Measurements from ENCODE around the gene KRTAP5-1. TPM values are rescaled to one million over a fixed set of nuclear protein-coding genes. Genes with fewer than 3 reads are reported as not detected.

The KRTAP5-1 gene
- total RNA-seq, 1 experiment from 2014 or later = not detected

DNA sequence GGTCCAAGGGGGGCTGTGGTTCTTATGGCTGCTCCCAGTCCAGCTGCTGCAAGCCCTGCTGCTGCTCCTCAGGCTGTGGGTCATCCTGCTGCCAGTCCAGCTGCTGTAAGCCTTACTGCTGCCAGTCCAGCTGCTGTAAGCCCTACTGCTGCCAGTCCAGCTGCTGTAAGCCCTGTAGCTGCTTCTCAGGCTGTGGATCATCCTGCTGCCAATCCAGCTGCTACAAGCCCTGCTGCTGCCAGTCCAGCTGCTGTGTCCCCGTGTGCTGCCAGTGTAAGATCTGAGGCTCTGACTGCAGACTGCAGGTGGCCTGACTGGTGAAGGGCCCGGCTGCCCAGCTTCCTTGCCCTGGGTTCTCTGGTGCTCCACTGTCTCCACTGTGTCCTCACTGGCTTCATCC, 45.2 kb upstream of the KRTAP5-1 start:
- peaks cover 5% of the 10 kb centered on the region for H3K4me1 Mint-ChIP-seq (ENCODE audit: insufficient read depth, unreplicated experiment)
- no peaks in the 10 kb centered on the region for H3K9me3 Mint-ChIP-seq (ENCODE audit: unreplicated experiment)
- no peaks in the 10 kb centered on the region for H3K36me3 Mint-ChIP-seq (ENCODE audit: insufficient read depth, unreplicated experiment)
- ChIA-PET POLR2A (no interaction called here), CTCF (interaction anchor here (0.7 to 1.4 kb wide), 3 partner anchors 14 to 369 kb away, joined by 3 to 5 read pairs (median 4); no protein-coding TSS in a partner anchor)
- no TSS peak for BruUV-seq (replicated peaks)
- peaks cover 79% of the 10 kb centered on the region for H3K27me3 Mint-ChIP-seq (ENCODE audit: insufficient read depth, unreplicated experiment)
- H3K4me3 Mint-ChIP-seq (ENCODE audit: unreplicated experiment) = no peak overlapping the region
- intact Hi-C loops (cut with micrococcal nuclease) = no loop called here
- no peak for DNase-seq (ENCODE audit: unreplicated experiment)
- H3K27ac Mint-ChIP-seq (ENCODE audit: low read depth, unreplicated experiment) = no peak overlapping the region
- TF ChIP-seq CTCF (IDR thresholded peaks at IDR 0.05; ENCODE audit: unreplicated experiment) = no peak

DNA sequence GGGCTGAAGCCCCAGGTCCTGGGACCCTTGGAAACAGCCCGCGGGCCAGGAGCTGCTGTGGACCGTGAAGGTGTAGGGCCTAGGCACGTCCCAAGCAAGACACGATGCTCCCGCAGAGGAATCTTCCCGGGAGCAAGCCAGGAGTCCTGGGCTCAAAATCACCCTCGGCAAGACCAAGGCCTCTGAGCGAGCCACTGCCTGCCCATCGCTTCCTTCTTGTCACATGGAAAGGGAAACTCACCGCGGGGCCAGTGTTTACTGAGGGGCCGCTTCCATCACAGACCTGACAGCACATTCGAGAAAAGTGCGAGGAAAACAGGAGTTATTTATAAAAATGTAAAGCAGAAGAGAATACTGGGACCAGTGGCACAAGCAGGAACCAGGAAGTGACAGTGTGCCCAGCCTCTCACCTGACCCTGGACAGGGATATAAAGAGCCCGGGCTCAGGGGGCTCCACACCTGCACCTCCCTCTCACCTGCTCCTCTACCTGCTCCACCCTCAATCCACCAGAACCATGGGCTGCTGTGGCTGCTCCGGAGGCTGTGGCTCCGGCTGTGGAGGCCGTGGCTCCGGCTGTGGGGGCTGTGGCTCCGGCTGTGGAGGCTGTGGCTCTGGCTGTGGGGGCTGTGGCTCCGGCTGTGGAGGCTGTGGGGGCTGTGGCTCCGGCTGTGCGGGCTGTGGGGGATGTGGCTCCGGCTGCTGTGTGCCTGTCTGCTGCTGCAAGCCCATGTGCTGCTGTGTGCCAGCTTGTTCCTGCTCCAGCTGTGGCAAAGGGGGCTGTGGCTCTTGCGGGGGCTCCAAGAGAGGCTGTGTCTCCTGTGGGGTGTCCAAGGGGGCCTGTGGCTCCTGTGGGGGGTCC, 44.5 kb upstream of the KRTAP5-1 start, which contains the start of gene KRTAP5-5:
Gene KRTAP5-5 (plus strand): TSS at position 450 of the 860 bp plus-strand sequence. CDS start 66 bp downstream, at position 516.
- no peaks in the 10 kb centered on the region for H3K36me3 Mint-ChIP-seq (ENCODE audit: insufficient read depth, unreplicated experiment)
- CTCF ChIA-PET = interaction anchor here (0.6 to 1.7 kb wide), 12 partner anchors 10 to 795 kb away, joined by 3 to 7 read pairs (median 3); partner anchors contain the start of gene KRTAP5-2

GRCh38 chr11:1628506-1629325, 43.6 kb upstream of the KRTAP5-1 start:
- no peaks in the 10 kb centered on the region for H3K36me3 Mint-ChIP-seq (ENCODE audit: insufficient read depth, unreplicated experiment)
- CTCF ChIA-PET = interaction anchor here (0.5 to 1.7 kb wide), 15 partner anchors 9 to 796 kb away, joined by 3 to 7 read pairs (median 3); partner anchors contain the start of gene KRTAP5-2
- H3K4me3 Mint-ChIP-seq (ENCODE audit: unreplicated experiment) = no peak overlapping the region
- DNase-seq (ENCODE audit: unreplicated experiment) = peak; percentile 38
- H3K9me3 Mint-ChIP-seq (ENCODE audit: unreplicated experiment) = no peaks in the 10 kb centered on the region
- peaks cover 5% of the 10 kb centered on the region for H3K4me1 Mint-ChIP-seq (ENCODE audit: insufficient read depth, unreplicated experiment)
- POLR2A ChIA-PET = no interaction called here
- peaks cover 79% of the 10 kb centered on the region for H3K27me3 Mint-ChIP-seq (ENCODE audit: insufficient read depth, unreplicated experiment)
- intact Hi-C loops (cut with micrococcal nuclease) = no loop called here
- BruUV-seq (replicated peaks) = no TSS peak
- no peak overlapping the region for H3K27ac Mint-ChIP-seq (ENCODE audit: low read depth, unreplicated experiment)
- TF ChIP-seq CTCF (IDR thresholded peaks at IDR 0.05; ENCODE audit: unreplicated experiment) = peak; percentile 75

More for the DNA sequence above, 44.5 kb upstream of the KRTAP5-1 start, which contains the start of gene KRTAP5-5:
- no TSS peak for BruUV-seq (replicated peaks)
- no peak for DNase-seq (ENCODE audit: unreplicated experiment)
- no peaks in the 10 kb centered on the region for H3K9me3 Mint-ChIP-seq (ENCODE audit: unreplicated experiment)
- peaks cover 5% of the 10 kb centered on the region for H3K4me1 Mint-ChIP-seq (ENCODE audit: insufficient read depth, unreplicated experiment)
- intact Hi-C loops (cut with micrococcal nuclease) = no loop called here
- peaks cover 79% of the 10 kb centered on the region for H3K27me3 Mint-ChIP-seq (ENCODE audit: insufficient read depth, unreplicated experiment)
- no peak within 1 kb of the TSS for H3K27ac Mint-ChIP-seq (ENCODE audit: low read depth, unreplicated experiment)
- H3K4me3 Mint-ChIP-seq (ENCODE audit: unreplicated experiment) = no peak within 1 kb of the TSS
- no peak for TF ChIP-seq CTCF (IDR thresholded peaks at IDR 0.05; ENCODE audit: unreplicated experiment)
- POLR2A ChIA-PET = no interaction called here

- Mint-ChIP-seq H3K9me3 (ENCODE audit: unreplicated experiment) (no peaks in the 10 kb centered on the region), H3K4me3 (ENCODE audit: unreplicated experiment) (no peak overlapping the region), H3K27me3 (ENCODE audit: insufficient read depth, unreplicated experiment) (peaks cover 57% of the 10 kb centered on the region), H3K36me3 (ENCODE audit: insufficient read depth, unreplicated experiment) (no peaks in the 10 kb centered on the region), H3K27ac (ENCODE audit: low read depth, unreplicated experiment) (no peak overlapping the region), H3K4me1 (ENCODE audit: insufficient read depth, unreplicated experiment) (no peaks in the 10 kb centered on the region)
- intact Hi-C loops (cut with micrococcal nuclease) = no loop called here
- DNase-seq (ENCODE audit: unreplicated experiment) = no peak
- CTCF ChIA-PET = no interaction called here
- BruUV-seq (replicated peaks) = no TSS peak
- POLR2A ChIA-PET = no interaction called here
- TF ChIP-seq CTCF (IDR thresholded peaks at IDR 0.05; ENCODE audit: unreplicated experiment) = no peak
Measured at GRCh38 chr11:1625541-1625940, 40.5 kb upstream of the KRTAP5-1 start.
